Transverse colon (tissue), 4 donors: ENCODE measurements around the gene CAST. TPM values are rescaled to one million over a fixed set of nuclear protein-coding genes. Genes with fewer than 3 reads are reported as not detected.
A peak's percentile ranks its signal among the peaks of the same experiment; 100 is the strongest.

Experiments
- DNase-seq: peaks from one replicate; pipeline ENCODE4 v3.0.0-alpha.2; 2019
- H3K27ac ChIP-seq, 4 donors: fragments of 200-600 bp; sonication (generic); 2 replicates each; pipeline ENCODE4 v1.5.1; 2016 to 2018; ENCODE audit warnings: inconsistent platforms in 4 of 4
- H3K27me3 ChIP-seq: fragments of 200-600 bp; sonication (generic); 2 replicates; pipeline ENCODE4 v1.5.1; 2017; ENCODE audit warnings: inconsistent platforms
- H3K36me3 ChIP-seq, 4 donors: fragments of 200-600 bp; sonication (generic); 2 replicates each; pipeline ENCODE4 v1.5.1; 2017 to 2019; ENCODE audit warnings: inconsistent platforms in 4 of 4
- H3K4me1 ChIP-seq, 4 donors: fragments of 200-600 bp; sonication (generic); 2 replicates each; pipeline ENCODE4 v1.5.1; 2017 to 2020; ENCODE audit warnings: inconsistent platforms in 4 of 4
- H3K4me3 ChIP-seq, 4 donors: fragments of 200-600 bp; sonication (generic); 1 replicate in 1 of 4; 2 replicates in 3 of 4; pipeline versions ENCODE4 v1.5.1 to v1.6.1; 2017 to 2019; ENCODE audit warnings: inconsistent platforms in 4 of 4
- H3K9me3 ChIP-seq, 2 donors: fragments of 200-600 bp; sonication (generic); 2 replicates each; pipeline ENCODE4 v1.5.1; 2017 to 2019; ENCODE audit warnings: inconsistent platforms in 2 of 2
- EP300 ChIP-seq: sonication (generic); formaldehyde crosslinking; IDR thresholded peaks from one replicate; pipeline ENCODE4 v1.6.1; 2017; ENCODE audit warnings: antibody characterized with exemption, low read depth
- POLR2A ChIP-seq: fragments of 450-650 bp; IDR thresholded peaks from one replicate; pipeline ENCODE4 v1.6.1; 2016; ENCODE audit warnings: antibody characterized with exemption, mild to moderate bottlenecking, moderate library complexity
- POLR2AphosphoS5 ChIP-seq, 3 donors: sonication (generic); formaldehyde crosslinking; IDR thresholded peaks; one replicate each; pipeline ENCODE4 v1.6.1; 2016; ENCODE audit warnings: antibody characterized with exemption in 3 of 3
- WGBS, 2 donors: methylation state at CpG; one replicate each; pipeline ENCODE4 v1.1.5; 2018; ENCODE audit warnings: low coverage in 1 of 2; 5-methylcytosine and 5-hydroxymethylcytosine counted together
- in situ Hi-C, 4 donors: fragments of 200-750 bp; cut with MboI; loops; one replicate each; pipeline versions ENCODE4 v1.15.0 to v1.15.1; 2017; ENCODE audit warnings: low sequenced_read_pairs in 3 of 4, low pct_ligation_motif_present in 1 of 4, low pct_unique_long_range_greater_than_20kb in 1 of 4
- intact Hi-C: fragments of 100-400 bp; cut with DNase I; formaldehyde crosslinking; loops from one replicate; pipeline ENCODE4 v1.15.1; 2023; ENCODE audit warnings: low total_unique reads
- total RNA-seq, 4 donors: library from RNA; depleted of rRNA; stranded (reverse); fragments of >200 nt; gene quantifications; one replicate each; pipeline ENCODE4 v1.1.0, GENCODE V29; 2016
- TF ChIP-seq, protein P1 (sequence below), 5 experiments: fragments of 200-600 bp in 3 of 5; fragments of 450-650 bp in 2 of 5; sonication (generic) in 3 of 5; IDR thresholded peaks; 1 replicate in 2 of 5; 2 replicates in 3 of 5; pipeline ENCODE4 v1.5.1; 2016 to 2017; ENCODE audit warnings: antibody characterized with exemption in 5 of 5, inconsistent platforms in 3 of 5, mild to moderate bottlenecking in 2 of 5, moderate library complexity in 1 of 5

Gene CAST
- total RNA-seq, 4 donors from 2014 or later, result 237 to 556 (median 335) TPM

DNA sequence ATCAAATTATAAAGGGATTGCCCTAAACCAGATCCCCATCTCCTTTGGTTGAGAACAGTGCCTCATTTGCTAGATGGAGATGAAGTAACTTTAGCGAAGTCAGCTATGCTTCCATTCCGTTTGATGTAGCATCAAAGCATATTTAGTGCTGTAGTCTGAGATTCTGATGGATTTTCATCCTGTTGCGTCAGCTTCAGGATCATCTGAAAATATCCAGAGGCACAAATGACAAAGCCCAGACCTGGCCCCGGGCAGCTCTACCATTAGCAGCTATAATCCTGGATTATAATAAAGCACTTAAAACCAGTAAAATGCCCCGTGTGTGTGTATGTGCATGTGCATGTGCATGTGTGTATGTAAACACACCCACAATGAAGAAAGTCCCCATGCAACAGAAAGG is 100.8 kb downstream of the CAST start:
- peak overlapping the region in 2 of 4 donors; percentile 6 to 26 for H3K27ac ChIP-seq
- in situ Hi-C loops (loop anchor here in 1 of 4 donors (25.0 kb wide), 1 partner anchor 399 kb away; no protein-coding TSS in a partner anchor), intact Hi-C loops (no loop called here)
- H3K9me3 ChIP-seq, result no peaks in the 10 kb centered on the region
- no peak overlapping the region for H3K4me3 ChIP-seq
- no peaks in the 10 kb centered on the region for H3K27me3 ChIP-seq
- peak; percentile 19 to 75 (median 60) for TF ChIP-seq POLR2AphosphoS5 (IDR thresholded peaks at IDR 0.05)
- no peak for TF ChIP-seq EP300
- no peaks in the 10 kb centered on the region for H3K4me1 ChIP-seq
- DNase-seq, result no peak
- WGBS, 2 donors, result 70 to 71% methylated on average over 2 to 5 of the region's 5 CpGs
- peaks cover 0 to 90% (median 39%) of the 10 kb centered on the region in 4 donors for H3K36me3 ChIP-seq

DNA sequence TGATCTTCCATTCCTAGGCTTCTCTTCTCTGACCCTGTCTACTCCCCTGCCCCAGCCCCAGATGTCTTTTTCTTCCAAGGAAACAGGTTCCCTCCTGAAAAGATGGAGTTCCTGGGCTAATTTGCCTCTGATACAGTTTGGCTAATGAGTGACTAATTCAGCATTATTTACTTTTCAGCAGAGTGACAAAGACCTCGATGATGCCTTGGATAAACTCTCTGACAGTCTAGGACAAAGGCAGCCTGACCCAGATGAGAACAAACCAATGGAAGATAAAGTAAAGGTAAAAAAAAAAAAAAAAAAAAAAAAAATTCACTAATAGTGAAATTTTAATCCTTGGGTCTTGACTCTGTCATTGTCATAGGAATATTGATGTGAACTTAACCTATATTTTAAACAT is 102.9 kb downstream of the CAST start:
- intact Hi-C loops, result no loop called here
- H3K36me3 ChIP-seq, result peaks cover 0 to 89% (median 42%) of the 10 kb centered on the region in 4 donors
- H3K9me3 ChIP-seq, result no peaks in the 10 kb centered on the region
- no peak overlapping the region for H3K27ac ChIP-seq
- no peaks in the 10 kb centered on the region for H3K27me3 ChIP-seq
- H3K4me3 ChIP-seq, result no peak overlapping the region
- TF ChIP-seq EP300 (no peak), POLR2AphosphoS5 (IDR thresholded peaks at IDR 0.05) (no peak), POLR2A (no peak)
- TF ChIP-seq, protein P1, sequence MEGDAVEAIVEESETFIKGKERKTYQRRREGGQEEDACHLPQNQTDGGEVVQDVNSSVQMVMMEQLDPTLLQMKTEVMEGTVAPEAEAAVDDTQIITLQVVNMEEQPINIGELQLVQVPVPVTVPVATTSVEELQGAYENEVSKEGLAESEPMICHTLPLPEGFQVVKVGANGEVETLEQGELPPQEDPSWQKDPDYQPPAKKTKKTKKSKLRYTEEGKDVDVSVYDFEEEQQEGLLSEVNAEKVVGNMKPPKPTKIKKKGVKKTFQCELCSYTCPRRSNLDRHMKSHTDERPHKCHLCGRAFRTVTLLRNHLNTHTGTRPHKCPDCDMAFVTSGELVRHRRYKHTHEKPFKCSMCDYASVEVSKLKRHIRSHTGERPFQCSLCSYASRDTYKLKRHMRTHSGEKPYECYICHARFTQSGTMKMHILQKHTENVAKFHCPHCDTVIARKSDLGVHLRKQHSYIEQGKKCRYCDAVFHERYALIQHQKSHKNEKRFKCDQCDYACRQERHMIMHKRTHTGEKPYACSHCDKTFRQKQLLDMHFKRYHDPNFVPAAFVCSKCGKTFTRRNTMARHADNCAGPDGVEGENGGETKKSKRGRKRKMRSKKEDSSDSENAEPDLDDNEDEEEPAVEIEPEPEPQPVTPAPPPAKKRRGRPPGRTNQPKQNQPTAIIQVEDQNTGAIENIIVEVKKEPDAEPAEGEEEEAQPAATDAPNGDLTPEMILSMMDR (IDR thresholded peaks at IDR 0.05), result no peak
- in situ Hi-C loops, result loop anchor here in 1 of 4 donors (25.0 kb wide), 1 partner anchor 397 kb away; no protein-coding TSS in a partner anchor
- H3K4me1 ChIP-seq, result no peaks in the 10 kb centered on the region
- WGBS, 2 donors, result 38 to 40% methylated on average over 1 of the region's 1 CpG
- DNase-seq, result no peak

DNA sequence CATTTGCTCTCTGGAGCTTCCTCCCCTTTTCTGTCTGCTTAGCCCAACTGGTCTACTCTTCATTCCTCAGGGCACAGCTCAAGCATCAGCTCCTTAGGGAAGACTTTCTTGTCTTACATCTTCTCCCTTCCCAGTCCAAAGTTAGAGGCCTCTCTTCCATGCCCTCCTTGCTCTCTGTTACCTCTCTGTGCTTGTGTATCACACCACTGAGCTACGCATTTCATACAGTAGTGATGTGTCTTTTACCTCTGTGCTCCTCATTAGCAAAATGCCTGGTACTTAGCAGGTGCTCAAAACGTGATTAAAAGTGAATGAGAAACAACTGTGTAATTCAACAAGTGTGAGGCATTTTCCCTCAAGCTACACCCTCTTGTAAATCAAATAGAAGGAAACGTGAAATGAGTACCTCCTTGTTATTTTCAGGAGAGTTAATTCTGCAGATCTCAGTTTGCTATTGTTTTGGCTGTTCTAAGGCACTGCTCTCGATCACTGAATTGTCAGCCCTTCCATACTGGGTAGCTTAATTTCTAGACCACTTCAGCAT is 106.6 kb downstream of the CAST start:
- intact Hi-C loops, result no loop called here
- H3K27me3 ChIP-seq, result no peaks in the 10 kb centered on the region
- DNase-seq, result no peak
- H3K4me3 ChIP-seq, result no peak overlapping the region
- TF ChIP-seq POLR2AphosphoS5 (IDR thresholded peaks at IDR 0.05) (no peak), EP300 (no peak), POLR2A (no peak)
- TF ChIP-seq, protein P1 (IDR thresholded peaks at IDR 0.05), result no peak
- no peak overlapping the region for H3K27ac ChIP-seq
- H3K9me3 ChIP-seq, result no peaks in the 10 kb centered on the region
- H3K4me1 ChIP-seq, result no peaks in the 10 kb centered on the region
- 71 to 77% methylated on average over 3 to 4 of the region's 4 CpGs for whole genome bisulfite sequencing, 2 donors
- in situ Hi-C loops, result loop anchor here in 1 of 4 donors (25.0 kb wide), 1 partner anchor 394 kb away; no protein-coding TSS in a partner anchor
- peaks cover 0 to 96% (median 46%) of the 10 kb centered on the region in 4 donors for H3K36me3 ChIP-seq

DNA sequence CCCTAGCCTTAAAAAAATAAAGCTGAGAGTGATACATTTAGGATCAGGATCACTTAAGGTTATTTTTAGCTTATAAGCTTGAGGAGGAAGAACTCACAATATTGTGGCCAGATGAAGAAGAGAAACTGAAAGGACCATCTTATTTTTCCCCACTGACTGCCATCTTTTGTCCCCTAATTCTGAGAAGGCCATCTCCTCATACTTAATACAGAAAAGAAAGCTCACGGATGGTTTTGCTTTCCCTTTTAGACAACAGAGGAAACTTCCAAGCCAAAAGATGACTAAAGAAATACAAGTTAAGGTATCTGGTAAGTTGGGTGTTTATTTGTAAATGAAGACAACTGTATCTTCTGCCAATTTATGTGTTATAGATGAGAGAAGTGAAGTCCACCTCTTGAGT is 109.2 kb downstream of the CAST start:
- DNase-seq, result no peak
- TF ChIP-seq, protein P1 (IDR thresholded peaks at IDR 0.05), result no peak
- TF ChIP-seq POLR2AphosphoS5 (IDR thresholded peaks at IDR 0.05), result no peak
- Histone ChIP-seq H3K4me3 (no peak overlapping the region), H3K27ac (no peak overlapping the region), H3K36me3 (peaks cover 0 to 99% (median 44%) of the 10 kb centered on the region in 4 donors), H3K27me3 (no peaks in the 10 kb centered on the region), H3K4me1 (no peaks in the 10 kb centered on the region), H3K9me3 (no peaks in the 10 kb centered on the region)
- WGBS, 2 donors, result 63 to 65% methylated on average over 1 of the region's 1 CpG
- intact Hi-C loops, result no loop called here
- in situ Hi-C loops, result loop anchor here in 1 of 4 donors (25.0 kb wide), 1 partner anchor 391 kb away; no protein-coding TSS in a partner anchor
